ENCODE data around the gene ARHGAP44. TPM values are rescaled to one million over a fixed set of nuclear protein-coding genes. Genes with fewer than 3 reads are reported as not detected.

Gene ARHGAP44
- total RNA-seq, 1 donor from 2014 or later, result 5.9 TPM

DNA sequence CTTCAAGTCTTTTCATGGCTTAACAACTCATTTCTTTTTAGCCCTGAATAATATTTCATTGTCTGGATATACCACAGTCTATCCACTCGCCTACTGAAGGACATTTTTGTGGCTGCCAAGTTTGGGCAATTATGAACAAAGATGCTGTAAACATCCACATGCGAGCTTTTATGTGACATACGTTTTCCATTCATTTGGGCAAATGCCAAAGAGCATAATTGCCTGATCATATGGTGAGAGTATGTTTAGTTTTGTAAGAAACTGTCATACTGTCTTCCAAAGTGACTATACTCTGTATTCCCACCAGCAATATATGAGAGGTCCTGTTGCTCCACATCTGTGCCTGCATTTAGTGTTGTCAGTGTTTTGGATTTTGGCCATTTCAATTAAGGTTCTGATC, 147.2 kb downstream of the ARHGAP44 start:
- DNase-seq (ENCODE audit: low read depth), result no peak
- TF ChIP-seq, protein P1, sequence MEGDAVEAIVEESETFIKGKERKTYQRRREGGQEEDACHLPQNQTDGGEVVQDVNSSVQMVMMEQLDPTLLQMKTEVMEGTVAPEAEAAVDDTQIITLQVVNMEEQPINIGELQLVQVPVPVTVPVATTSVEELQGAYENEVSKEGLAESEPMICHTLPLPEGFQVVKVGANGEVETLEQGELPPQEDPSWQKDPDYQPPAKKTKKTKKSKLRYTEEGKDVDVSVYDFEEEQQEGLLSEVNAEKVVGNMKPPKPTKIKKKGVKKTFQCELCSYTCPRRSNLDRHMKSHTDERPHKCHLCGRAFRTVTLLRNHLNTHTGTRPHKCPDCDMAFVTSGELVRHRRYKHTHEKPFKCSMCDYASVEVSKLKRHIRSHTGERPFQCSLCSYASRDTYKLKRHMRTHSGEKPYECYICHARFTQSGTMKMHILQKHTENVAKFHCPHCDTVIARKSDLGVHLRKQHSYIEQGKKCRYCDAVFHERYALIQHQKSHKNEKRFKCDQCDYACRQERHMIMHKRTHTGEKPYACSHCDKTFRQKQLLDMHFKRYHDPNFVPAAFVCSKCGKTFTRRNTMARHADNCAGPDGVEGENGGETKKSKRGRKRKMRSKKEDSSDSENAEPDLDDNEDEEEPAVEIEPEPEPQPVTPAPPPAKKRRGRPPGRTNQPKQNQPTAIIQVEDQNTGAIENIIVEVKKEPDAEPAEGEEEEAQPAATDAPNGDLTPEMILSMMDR (IDR thresholded peaks at IDR 0.05; ENCODE audit: insufficient read depth, low read length, poor library complexity, severe bottlenecking), result no peak
- no peaks in the 10 kb centered on the region for H3K27me3 ChIP-seq (ENCODE audit: control insufficient read depth, insufficient read depth, low read length)
- H3K4me3 ChIP-seq (ENCODE audit: low read depth, low read length), result no peak overlapping the region
- H3K36me3 ChIP-seq (ENCODE audit: control insufficient read depth, insufficient read depth, low read length), result no peaks in the 10 kb centered on the region

DNA sequence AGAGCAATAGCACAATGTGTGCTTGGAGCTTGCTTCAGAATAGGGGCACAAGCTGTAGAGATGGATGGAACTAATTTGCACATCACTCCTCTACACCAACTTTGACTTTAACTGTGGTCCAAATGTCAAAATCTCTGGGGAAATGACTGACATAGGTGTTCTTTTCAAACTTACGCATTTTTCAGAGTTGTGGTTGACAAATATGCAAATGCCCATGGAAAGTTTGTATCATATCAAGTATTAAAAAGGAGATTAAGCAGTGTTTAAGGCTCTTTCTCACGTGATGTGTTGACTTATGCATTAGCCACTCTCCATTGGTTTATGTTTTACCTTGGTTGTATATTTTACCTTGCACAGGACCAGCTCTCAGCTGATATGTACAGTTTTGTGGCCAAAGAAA, 151.4 kb downstream of the ARHGAP44 start:
- Histone ChIP-seq H3K4me3 (ENCODE audit: low read depth, low read length) (no peak overlapping the region), H3K27me3 (ENCODE audit: control insufficient read depth, insufficient read depth, low read length) (no peaks in the 10 kb centered on the region), H3K36me3 (ENCODE audit: control insufficient read depth, insufficient read depth, low read length) (no peaks in the 10 kb centered on the region)
- TF ChIP-seq, protein P1 (IDR thresholded peaks at IDR 0.05; ENCODE audit: insufficient read depth, low read length, poor library complexity, severe bottlenecking), result no peak
- no peak for DNase-seq (ENCODE audit: low read depth)

DNA sequence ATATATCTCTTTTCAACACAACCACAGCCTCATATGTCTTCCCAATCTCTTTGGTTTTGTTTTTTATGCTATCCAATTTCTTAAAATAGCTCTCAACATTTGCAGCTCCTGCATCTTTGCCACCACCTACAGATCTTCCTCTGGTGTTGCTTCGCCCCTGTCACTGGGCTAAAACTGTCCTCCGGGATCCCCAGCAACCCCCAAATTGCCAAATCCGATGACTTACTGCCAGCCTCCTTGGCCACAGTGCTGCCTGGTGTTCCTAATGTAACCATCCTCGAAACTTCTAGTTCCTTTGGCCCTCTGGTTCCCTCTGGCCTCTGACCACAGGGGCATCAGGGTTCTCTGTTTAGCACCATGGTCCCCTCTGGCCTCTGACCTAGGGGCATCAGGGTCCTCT, 157.7 kb downstream of the ARHGAP44 start:
- no peak overlapping the region for H3K4me3 ChIP-seq (ENCODE audit: low read depth, low read length)
- no peaks in the 10 kb centered on the region for H3K36me3 ChIP-seq (ENCODE audit: control insufficient read depth, insufficient read depth, low read length)
- H3K27me3 ChIP-seq (ENCODE audit: control insufficient read depth, insufficient read depth, low read length), result no peaks in the 10 kb centered on the region

DNA sequence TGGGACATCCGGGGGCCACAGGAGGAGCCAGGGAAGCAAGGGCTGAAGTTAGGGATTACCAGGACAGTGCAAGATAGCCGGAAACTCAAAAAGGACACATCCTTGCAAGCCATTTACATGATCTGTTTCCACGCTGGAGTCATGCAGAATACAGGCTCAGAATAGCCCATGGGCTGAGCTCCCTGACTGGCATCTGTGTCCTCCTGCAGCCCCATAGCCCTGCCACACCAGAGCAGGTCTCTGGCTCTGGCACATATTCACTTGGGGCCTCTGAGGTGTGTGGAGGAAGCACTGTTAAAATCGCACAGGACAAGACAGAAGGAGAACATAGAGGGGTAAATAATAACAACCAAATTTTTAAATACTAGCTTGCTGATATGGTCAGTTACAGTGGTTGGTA, 162.7 kb downstream of the ARHGAP44 start:
- no peak for DNase-seq (ENCODE audit: low read depth)
- TF ChIP-seq, protein P1 (IDR thresholded peaks at IDR 0.05; ENCODE audit: insufficient read depth, low read length, poor library complexity, severe bottlenecking), result no peak

More for the DNA sequence above, 157.7 kb downstream of the ARHGAP44 start:
- TF ChIP-seq, protein P1 (IDR thresholded peaks at IDR 0.05; ENCODE audit: insufficient read depth, low read length, poor library complexity, severe bottlenecking), result no peak
- no peak for DNase-seq (ENCODE audit: low read depth)

DNA sequence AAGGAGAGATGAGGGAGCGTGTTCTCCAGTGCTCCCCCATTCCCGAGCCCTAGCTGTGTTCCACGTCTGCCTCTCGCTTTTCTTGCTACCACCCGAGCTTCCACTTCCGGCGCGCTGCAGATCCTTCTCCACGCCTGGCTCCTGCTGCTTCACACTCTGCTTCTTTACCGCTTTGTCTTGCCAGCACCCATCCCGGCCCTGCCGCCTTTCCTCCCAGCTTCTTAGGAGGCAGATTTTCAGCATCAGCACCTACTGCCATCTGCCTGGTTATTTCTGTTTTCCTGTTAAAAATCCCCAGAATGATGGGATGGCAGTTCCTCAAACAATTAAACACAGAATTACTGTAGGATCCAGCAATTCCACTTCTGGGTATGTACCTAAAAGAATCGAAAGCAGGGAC, 163.9 kb downstream of the ARHGAP44 start:
- no peak overlapping the region for H3K4me3 ChIP-seq (ENCODE audit: low read depth, low read length)
- H3K36me3 ChIP-seq (ENCODE audit: control insufficient read depth, insufficient read depth, low read length), result no peaks in the 10 kb centered on the region
- DNase-seq (ENCODE audit: low read depth), result no peak
- TF ChIP-seq, protein P1 (IDR thresholded peaks at IDR 0.05; ENCODE audit: insufficient read depth, low read length, poor library complexity, severe bottlenecking), result no peak
- H3K27me3 ChIP-seq (ENCODE audit: control insufficient read depth, insufficient read depth, low read length), result no peaks in the 10 kb centered on the region

More for the DNA sequence above, 162.7 kb downstream of the ARHGAP44 start:
- Histone ChIP-seq H3K27me3 (ENCODE audit: control insufficient read depth, insufficient read depth, low read length) (no peaks in the 10 kb centered on the region), H3K4me3 (ENCODE audit: low read depth, low read length) (no peak overlapping the region), H3K36me3 (ENCODE audit: control insufficient read depth, insufficient read depth, low read length) (no peaks in the 10 kb centered on the region)

DNA sequence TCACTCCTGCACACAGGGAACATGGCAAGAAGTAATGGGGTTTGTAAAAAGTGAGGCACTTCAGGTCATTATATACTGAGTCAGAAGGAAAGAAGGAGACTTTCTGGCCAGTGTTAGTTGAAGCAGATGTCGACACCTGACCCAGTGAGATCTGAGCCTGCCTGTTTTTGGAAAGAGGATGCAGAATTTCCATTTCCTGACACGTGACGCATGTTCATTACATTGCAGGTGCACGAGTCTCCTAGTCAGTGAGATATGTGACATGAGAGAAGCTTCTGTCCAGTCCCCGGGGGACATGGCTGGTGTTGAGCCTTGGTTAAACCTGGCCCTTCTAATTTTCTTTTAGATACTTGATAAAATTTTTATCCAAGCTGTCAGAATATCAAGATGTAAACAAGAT, 166.2 kb downstream of the ARHGAP44 start:
- no peak overlapping the region for H3K4me3 ChIP-seq (ENCODE audit: low read depth, low read length)
- H3K27me3 ChIP-seq (ENCODE audit: control insufficient read depth, insufficient read depth, low read length), result no peaks in the 10 kb centered on the region
- TF ChIP-seq, protein P1 (IDR thresholded peaks at IDR 0.05; ENCODE audit: insufficient read depth, low read length, poor library complexity, severe bottlenecking), result no peak
- no peak for DNase-seq (ENCODE audit: low read depth)
- no peaks in the 10 kb centered on the region for H3K36me3 ChIP-seq (ENCODE audit: control insufficient read depth, insufficient read depth, low read length)
